Heart right ventricle (tissue), 16 donors: ENCODE results near the gene ABHD17B. TPM values are rescaled to one million over a fixed set of nuclear protein-coding genes. Genes with fewer than 3 reads are reported as not detected.

ENCODE experiments used
- ATAC-seq, 8 donors: fragments of 200-7000 bp; cut with Tn5 transposase; one replicate each; pipeline ENCODE4 v1.9.1; 2020; ENCODE audit warnings: mild to moderate bottlenecking in 8 of 8, moderate library complexity in 8 of 8, moderate number of reproducible peaks in 1 of 8
- DNase-seq, 2 donors: peaks; one replicate each; pipeline ENCODE4 v3.0.0-alpha.2; 2020
- H3K27ac ChIP-seq, 10 donors: fragments of 200-600 bp; sonication (generic) in 2 of 10; one replicate each; pipeline versions ENCODE4 v1.5.0 to v1.8.0; 2020 to 2022; ENCODE audit warnings: mild to moderate bottlenecking in 3 of 10
- H3K27me3 ChIP-seq, 7 donors: fragments of 200-600 bp; one replicate each; pipeline ENCODE4 v1.8.0; 2021 to 2022; ENCODE audit warnings: mild to moderate bottlenecking in 2 of 7
- H3K36me3 ChIP-seq, 9 donors: fragments of 200-600 bp; sonication (generic) in 1 of 9; one replicate each; pipeline versions ENCODE4 v1.5.0 to v1.8.0; 2020 to 2022; ENCODE audit warnings: mild to moderate bottlenecking in 2 of 9
- H3K4me1 ChIP-seq, 9 donors: fragments of 200-600 bp; sonication (generic) in 1 of 9; one replicate each; pipeline versions ENCODE4 v1.5.0 to v1.8.0; 2020 to 2022; ENCODE audit warnings: mild to moderate bottlenecking in 4 of 9
- H3K4me3 ChIP-seq, 10 donors: fragments of 200-600 bp; sonication (generic) in 2 of 10; one replicate each; pipeline versions ENCODE4 v1.5.0 to v1.8.0; 2020 to 2022; ENCODE audit warnings: mild to moderate bottlenecking in 7 of 10, moderate library complexity in 2 of 10
- H3K9me3 ChIP-seq, 11 donors: fragments of 200-600 bp in 10 of 11; sonication (generic) in 2 of 11; one replicate each; pipeline versions ENCODE4 v1.5.0 to v1.8.0; 2013 to 2022; ENCODE audit warnings: mild to moderate bottlenecking in 2 of 11, control low read depth in 1 of 11, moderate library complexity in 1 of 11
- WGBS, 2 donors: extraction: QIAGEN DNeasy Blood & Tissue Kit; methylation state at CpG; one replicate each; pipeline ENCODE4 v1.1.7; 2013; ENCODE audit warnings: inconsistent platforms in 1 of 2; 5-methylcytosine and 5-hydroxymethylcytosine counted together
- intact Hi-C, 10 donors: fragments of 100-400 bp; cut with DNase I; formaldehyde crosslinking; loops; one replicate each; pipeline versions ENCODE4 v1.11.1 to v1.14.2; 2022
- polyA plus RNA-seq, 2 donors: library from polyadenylated mRNA; stranded (reverse); fragments of 200-250 nt; gene quantifications; one replicate each; pipeline ENCODE4 v1.2.3, GENCODE V29; 2013
- total RNA-seq, 10 donors: library from RNA; stranded (reverse); fragmentation: NEBNext Ultra II Directional in 3 of 10; extraction: Animal tissue kit (Norgen Biotek cat#: 25700) in 3 of 10; gene quantifications; one replicate each; pipeline versions ENCODE4 v1.2.1 to v1.2.4, GENCODE V29; 2021 to 2023
- TF ChIP-seq, protein P1 (sequence below), 9 donors: fragments of 200-600 bp; sonication (generic) in 2 of 9; IDR thresholded peaks; one replicate each; pipeline versions ENCODE4 v1.5.0 to v1.8.0; 2021 to 2022; ENCODE audit warnings: antibody characterized with exemption in 9 of 9, mild to moderate bottlenecking in 5 of 9, moderate library complexity in 1 of 9
- donor health status: Arrhythmogenic right ventricular cardiomyopathy.
- donor health status: ischemic (EF 13 %, LVEDD 7.1; RV severe dilation, severe dysfunction).
- donor health status: healthy with polysubstance abuse.
- donor health status: DM: no; HTN: yes; CAD: no.
- donor health status: DM: no; HTN: no; CAD: no.
- donor health status: ischemic (EF 25% LVEDD 6.9; RV normal size, moderate dysfunction).
- donor health status: ischemic (EF 25% LVEDD 5.7; RV mildly dilated, moderate dysfunction).
- donor health status: healthy.
- donor health status: DM: yes; HTN: yes; CAD: no.
- donor health status: Ischemic cardiomyopathy.
- donor health status: ischemic (EF 35%, LVEDD 5.7; RV mildly dilated, moderate dysfunction).
- donor health status: nonischemic (EF 11% LVEDD 7.7; RV severe dilation, severe dysfunction).
- donor health status: DM: yes; HTN: yes; CAD: no.
- donor health status: PGD.
- donor health status: ischemic (EF 29% LVEDD 5.4; RV normal size, mild dysfunction).
- donor health status: nonischemic (EF 23%, LVEDD 6.1; RV moderate dilation, normal function).

Gene ABHD17B
- total and polyA plus RNA-seq, 12 donors = 2.6 to 14.8 (median 9.6) TPM

DNA sequence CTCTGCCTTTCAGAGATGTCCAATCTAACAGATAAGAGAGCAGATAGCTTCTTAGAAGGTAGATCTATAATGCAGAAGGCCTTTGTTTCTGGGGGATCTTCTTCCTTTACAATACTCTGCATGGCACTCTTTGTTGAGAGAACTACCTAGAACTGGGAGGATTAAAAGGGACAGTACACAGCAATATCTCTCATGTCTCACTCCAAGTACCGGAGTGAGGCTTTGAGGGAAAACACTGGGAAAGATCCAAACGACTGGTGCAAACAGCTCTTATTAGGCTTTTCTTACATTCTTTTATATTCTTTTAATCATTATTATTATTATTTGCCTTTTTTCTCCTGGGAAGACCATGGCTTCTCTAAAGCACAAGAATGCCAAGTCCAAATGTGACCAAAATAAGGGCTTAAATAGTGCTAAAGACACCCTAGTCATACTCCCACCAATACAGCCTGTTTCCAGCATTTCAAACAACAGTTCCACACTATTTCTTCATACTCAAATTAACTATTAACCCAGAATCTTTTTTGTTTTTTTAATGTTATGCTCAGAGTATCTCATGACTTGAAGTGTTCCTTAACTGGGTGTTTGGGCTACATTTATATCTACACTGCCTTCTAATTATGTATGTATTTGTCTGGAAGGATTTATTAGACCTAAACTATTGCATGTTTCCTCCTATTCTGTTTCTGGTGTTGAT lies 52.7 kb downstream of the ABHD17B start:
- 86 to 91% methylated on average over 2 of the region's 2 CpGs for WGBS, 2 donors
- peaks cover 0 to 27% (median 16%) of the 10 kb centered on the region in 11 donors for H3K9me3 ChIP-seq
- H3K27ac ChIP-seq = no peak overlapping the region
- H3K36me3 ChIP-seq = peaks cover 0 to 35% (median 0%) of the 10 kb centered on the region in 9 donors
- no peaks in the 10 kb centered on the region for H3K27me3 ChIP-seq
- H3K4me1 ChIP-seq = peaks cover 0 to under 1% (median 0%) of the 10 kb centered on the region in 9 donors
- ATAC-seq = no peak
- no peak overlapping the region for H3K4me3 ChIP-seq
- no peak for DNase-seq
- TF ChIP-seq, protein P1, sequence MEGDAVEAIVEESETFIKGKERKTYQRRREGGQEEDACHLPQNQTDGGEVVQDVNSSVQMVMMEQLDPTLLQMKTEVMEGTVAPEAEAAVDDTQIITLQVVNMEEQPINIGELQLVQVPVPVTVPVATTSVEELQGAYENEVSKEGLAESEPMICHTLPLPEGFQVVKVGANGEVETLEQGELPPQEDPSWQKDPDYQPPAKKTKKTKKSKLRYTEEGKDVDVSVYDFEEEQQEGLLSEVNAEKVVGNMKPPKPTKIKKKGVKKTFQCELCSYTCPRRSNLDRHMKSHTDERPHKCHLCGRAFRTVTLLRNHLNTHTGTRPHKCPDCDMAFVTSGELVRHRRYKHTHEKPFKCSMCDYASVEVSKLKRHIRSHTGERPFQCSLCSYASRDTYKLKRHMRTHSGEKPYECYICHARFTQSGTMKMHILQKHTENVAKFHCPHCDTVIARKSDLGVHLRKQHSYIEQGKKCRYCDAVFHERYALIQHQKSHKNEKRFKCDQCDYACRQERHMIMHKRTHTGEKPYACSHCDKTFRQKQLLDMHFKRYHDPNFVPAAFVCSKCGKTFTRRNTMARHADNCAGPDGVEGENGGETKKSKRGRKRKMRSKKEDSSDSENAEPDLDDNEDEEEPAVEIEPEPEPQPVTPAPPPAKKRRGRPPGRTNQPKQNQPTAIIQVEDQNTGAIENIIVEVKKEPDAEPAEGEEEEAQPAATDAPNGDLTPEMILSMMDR (IDR thresholded peaks at IDR 0.05) = no peak
- intact Hi-C loops = no loop called here

DNA sequence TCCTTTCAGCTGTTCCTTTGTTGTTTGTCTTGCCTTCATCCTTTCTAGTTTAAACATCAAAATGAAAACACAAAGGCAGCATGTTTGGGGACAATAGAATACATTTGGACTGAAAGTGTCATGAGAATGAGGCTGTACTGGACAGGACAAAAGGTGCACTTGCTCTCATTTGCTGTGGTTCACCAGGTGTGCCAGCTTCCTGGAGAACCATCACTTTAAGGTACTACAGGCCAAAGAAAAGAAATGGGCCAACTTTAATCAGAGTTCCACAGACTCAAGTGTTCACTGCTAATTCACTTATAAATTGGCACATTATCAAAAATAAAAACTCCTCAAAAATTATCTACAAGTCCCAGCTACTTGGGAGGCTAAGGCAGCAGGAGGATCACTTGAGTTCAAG lies 53.8 kb downstream of the ABHD17B start:
- DNase-seq (no peak), ATAC-seq (no peak)
- TF ChIP-seq, protein P1 (IDR thresholded peaks at IDR 0.05) = no peak
- Histone ChIP-seq H3K27me3 (no peaks in the 10 kb centered on the region), H3K4me1 (no peaks in the 10 kb centered on the region), H3K27ac (no peak overlapping the region), H3K36me3 (peaks cover 0 to 32% (median 0%) of the 10 kb centered on the region in 9 donors), H3K4me3 (no peak overlapping the region), H3K9me3 (peaks cover 0 to 27% (median 16%) of the 10 kb centered on the region in 11 donors)
- intact Hi-C loops = no loop called here

DNA sequence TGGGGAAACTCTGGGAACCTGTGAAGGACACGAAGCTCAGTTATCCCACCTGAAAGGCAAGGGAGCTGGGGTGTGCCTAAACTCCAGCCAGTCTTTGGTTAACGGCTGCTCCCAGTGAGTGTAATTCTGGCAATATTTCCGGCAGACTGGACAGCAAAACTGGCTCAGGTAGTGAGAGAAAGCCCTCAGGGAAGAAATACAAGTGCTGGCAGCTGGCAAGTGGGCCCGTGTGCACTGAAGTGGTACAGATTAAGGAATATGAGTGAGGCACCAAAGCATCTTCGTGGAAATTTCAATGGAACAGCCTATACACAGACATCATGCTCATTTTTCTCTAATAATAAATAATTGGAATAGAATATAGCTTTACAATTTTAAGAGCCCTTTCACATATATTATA lies 56.2 kb downstream of the ABHD17B start:
- Histone ChIP-seq H3K36me3 (peaks cover 0 to 8% (median 0%) of the 10 kb centered on the region in 9 donors), H3K27ac (no peak overlapping the region), H3K4me1 (no peaks in the 10 kb centered on the region), H3K27me3 (no peaks in the 10 kb centered on the region), H3K9me3 (peaks cover 0 to 15% (median 6%) of the 10 kb centered on the region in 11 donors), H3K4me3 (no peak overlapping the region)
- intact Hi-C loops = no loop called here
- 79 to 80% methylated on average over 5 of the region's 5 CpGs for WGBS, 2 donors
- TF ChIP-seq, protein P1 (IDR thresholded peaks at IDR 0.05) = no peak
- ATAC-seq (no peak), DNase-seq (no peak)

DNA sequence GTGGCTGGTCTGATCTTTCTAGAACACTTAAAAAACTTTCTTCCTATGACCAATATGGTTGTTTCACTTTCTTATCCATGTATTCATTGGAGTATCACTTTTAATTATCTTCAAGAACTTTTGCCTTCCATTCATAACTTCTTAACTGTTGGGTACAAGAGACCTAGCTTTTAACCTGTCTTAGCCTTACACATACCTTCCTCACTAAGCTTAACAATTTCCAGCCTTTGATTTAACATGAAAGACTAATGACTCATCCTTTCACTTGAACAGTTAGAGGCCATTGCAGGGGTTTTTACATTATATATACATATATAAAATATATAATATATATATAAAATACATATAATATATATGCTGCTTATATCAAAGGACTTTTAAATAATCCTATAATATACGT lies 57.9 kb downstream of the ABHD17B start:
- H3K27ac ChIP-seq = no peak overlapping the region
- intact Hi-C loops = no loop called here
- ATAC-seq (no peak), DNase-seq (no peak)
- peaks cover 0 to 6% (median 0%) of the 10 kb centered on the region in 11 donors for H3K9me3 ChIP-seq
- H3K4me1 ChIP-seq = no peaks in the 10 kb centered on the region
- no peaks in the 10 kb centered on the region for H3K27me3 ChIP-seq
- WGBS, 2 donors = 94 to 96% methylated on average over 1 of the region's 1 CpG
- TF ChIP-seq, protein P1 (IDR thresholded peaks at IDR 0.05) = no peak
- no peak overlapping the region for H3K4me3 ChIP-seq
- H3K36me3 ChIP-seq = no peaks in the 10 kb centered on the region
